Measurements from ENCODE around the gene ANKRD49. TPM values are rescaled to one million over a fixed set of nuclear protein-coding genes. Genes with fewer than 3 reads are reported as not detected.

The ANKRD49 gene
- total RNA-seq, 2 experiments from 2014 or later, result 19.9 to 25.2 TPM

- no peak for DNase-seq
- Mint-ChIP-seq H3K9me3 (ENCODE audit: insufficient read depth) (no peaks in the 10 kb centered on the region), H3K36me3 (ENCODE audit: low read depth) (peaks cover 18% of the 10 kb centered on the region), H3K4me1 (ENCODE audit: low read depth) (peaks cover 38% of the 10 kb centered on the region), H3K27me3 (ENCODE audit: low read depth) (no peaks in the 10 kb centered on the region), H3K27ac (no peak overlapping the region), H3K4me3 (peak overlapping the region; percentile 6)
- ATAC-seq, result no peak
- POLR2A ChIA-PET, result no interaction called here
- CTCF ChIA-PET, result interaction anchor here (0.6 to 1.3 kb wide), 2 partner anchors 25 to 27 kb away, joined by 3 read pairs; no protein-coding TSS in a partner anchor
Measured at GRCh38 chr11:94546886-94547285, 53.1 kb downstream of the ANKRD49 start.

GRCh38 chr11:94549146-94549545, 55.4 kb downstream of the ANKRD49 start:
- Mint-ChIP-seq H3K4me1 (ENCODE audit: low read depth) (peaks cover 28% of the 10 kb centered on the region), H3K9me3 (ENCODE audit: insufficient read depth) (no peaks in the 10 kb centered on the region), H3K27me3 (ENCODE audit: low read depth) (no peaks in the 10 kb centered on the region), H3K4me3 (no peak overlapping the region), H3K36me3 (ENCODE audit: low read depth) (peaks cover 18% of the 10 kb centered on the region), H3K27ac (no peak overlapping the region)
- DNase-seq, result no peak
- POLR2A ChIA-PET, result no interaction called here
- no peak for ATAC-seq
- CTCF ChIA-PET, result no interaction called here

Small RNA genes within 50 kb of the gene (microRNA-seq; reads per million reads assigned to microRNA genes)
- 9.2 reads per million, percentile 20 among the genes with 10 or more reads in this experiment for gene MIR548L

Other genes starting within 250 kb of the ANKRD49 start
- gene IZUMO1R, start 189.4 kb upstream of the ANKRD49 start, total RNA-seq, result not detected
- gene GPR83, start 92.6 kb upstream of the ANKRD49 start, total RNA-seq, result not detected
- 10 to 100 TPM; 35.8 to 36.5 TPM for gene MRE11, start 140 bp upstream of the ANKRD49 start, total RNA-seq
- gene C11orf97, start 18.5 kb downstream of the ANKRD49 start, total RNA-seq, result not detected
- 1 to 10 TPM; 6.5 to 7.0 TPM for gene FUT4, start 49.9 kb downstream of the ANKRD49 start, total RNA-seq
- gene PIWIL4, start 73.4 kb downstream of the ANKRD49 start, total RNA-seq, result under 1 TPM; 0.39 to 0.53 TPM

Data from activated CD8-positive, alpha-beta T cell treated with anti-CD3 and anti-CD28 coated beads, Interleukin-2, amount 10 ng/mL, durations not matched to agents 7 days and 5 days (primary cell).